Measurements from ENCODE around the gene GSC. TPM values are rescaled to one million over a fixed set of nuclear protein-coding genes. Genes with fewer than 3 reads are reported as not detected.

Gene GSC
- total and polyA plus RNA-seq, 2 donors (not counting 3 experiments of a cell fraction or from before 2014, with no cell fraction given), result not detected

DNA sequence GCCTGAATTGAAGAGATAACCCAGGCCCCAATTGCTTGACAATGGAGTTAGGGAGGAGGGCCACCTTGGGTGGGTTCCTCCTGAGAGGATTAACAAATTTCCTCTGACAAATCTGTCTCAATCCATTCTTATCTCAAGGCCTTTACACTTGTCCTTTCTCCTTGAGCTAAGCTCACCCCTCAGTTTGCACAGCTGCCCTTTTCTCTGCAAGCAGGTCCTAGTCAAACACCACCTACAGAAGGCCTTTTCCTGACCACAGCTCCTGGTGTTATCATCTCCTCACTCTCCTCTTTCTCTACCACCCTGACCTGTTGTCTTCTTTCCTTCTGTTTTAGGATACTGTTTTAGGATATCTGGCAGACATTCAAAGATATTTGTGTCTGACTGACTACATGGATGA, 26.4 kb upstream of the GSC start:
- dilution Hi-C loops (cut with MboI; ENCODE audit: extremely low pct_ligation_motif_present, low sequenced_read_pairs), result no loop called here
- DNase-seq (ENCODE audit: low read depth, low spot score) (no peak), FAIRE-seq (no peak)
- Histone ChIP-seq H3K79me2 (ENCODE audit: control insufficient read depth, insufficient read depth, low read length) (no peaks in the 10 kb centered on the region), H4K20me1 (replicated peaks; ENCODE audit: control insufficient read depth, extremely low read depth, insufficient read depth, low read length) (no peaks in the 10 kb centered on the region), H3K36me3 (ENCODE audit: control insufficient read depth in 2 of 2, extremely low read depth in 1 of 2, insufficient read depth in 2 of 2, low read length in 2 of 2) (no peaks in the 10 kb centered on the region), H3K4me2 (ENCODE audit: insufficient read depth, low read length) (no peak overlapping the region), H3K9me3 (replicated peaks; ENCODE audit: control insufficient read depth, insufficient read depth, low read length) (no peaks in the 10 kb centered on the region), H3K4me3 (replicated peaks in 1 of 3; ENCODE audit: insufficient read depth in 1 of 3, low read depth in 1 of 3, low read length in 3 of 3) (no peak overlapping the region), H3K27me3 (ENCODE audit: control insufficient read depth in 2 of 2, insufficient read depth in 2 of 2, low read length in 2 of 2) (no peaks in the 10 kb centered on the region), H3K27ac (ENCODE audit: insufficient read depth, low read depth, low read length) (no peak overlapping the region), H3K4me1 (ENCODE audit: control insufficient read depth, extremely low read depth, insufficient read depth, low read length) (no peaks in the 10 kb centered on the region), H3K9ac (replicated peaks; ENCODE audit: extremely low read depth, insufficient read depth, low read length) (no peak overlapping the region), H3K9me1 (replicated peaks; ENCODE audit: control insufficient read depth, extremely low read depth, insufficient read depth, low read length) (no peaks in the 10 kb centered on the region), H2AFZ (ENCODE audit: low read depth, low read length) (no peak overlapping the region)
- intact Hi-C loops (cut with micrococcal nuclease), result no loop called here
- POLR2A ChIA-PET, result no interaction called here
- TF ChIP-seq MYC (IDR thresholded peaks at IDR 0.05; ENCODE audit: low read depth, low read length) (no peak), FOS (IDR thresholded peaks at IDR 0.05; ENCODE audit: borderline replicate concordance, insufficient read depth, low read length) (no peak), POLR2A (IDR thresholded peaks at IDR 0.05; ENCODE audit: low read depth, low read length) (no peak), JUN (IDR thresholded peaks at IDR 0.05; ENCODE audit: borderline replicate concordance, insufficient read depth, insufficient read length, low read depth) (no peak), POLR2AphosphoS5 (IDR thresholded peaks at IDR 0.05; ENCODE audit: insufficient read depth, low read depth, low read length) (no peak)
- CTCF ChIA-PET, result no interaction called here
- BruUV-seq (replicated peaks), result no TSS peak

DNA sequence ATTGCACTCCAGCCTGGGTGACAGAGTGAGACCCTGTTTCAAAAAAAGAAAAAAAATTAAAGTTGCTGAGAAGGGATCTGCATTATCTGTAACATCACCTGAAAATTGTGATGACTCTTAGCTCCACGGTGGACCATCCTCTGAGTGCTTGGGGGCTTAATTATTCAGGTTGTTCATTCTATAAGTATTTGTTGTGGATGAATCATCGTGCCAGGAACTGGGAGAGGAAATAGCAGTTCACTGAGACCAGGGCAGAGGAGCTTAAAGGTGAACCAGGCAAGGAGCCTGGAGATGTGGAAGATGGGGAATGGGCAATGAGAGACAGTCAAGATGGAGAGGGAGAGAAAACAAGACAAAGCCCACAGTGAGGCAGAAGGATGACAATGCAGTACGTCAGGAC, 25.5 kb upstream of the GSC start:
- no peak for DNase-seq (ENCODE audit: low read depth, low spot score)
- no peak for FAIRE-seq
- dilution Hi-C loops (cut with MboI; ENCODE audit: extremely low pct_ligation_motif_present, low sequenced_read_pairs), result no loop called here
- no peaks in the 10 kb centered on the region for H3K27me3 ChIP-seq (ENCODE audit: control insufficient read depth in 2 of 2, insufficient read depth in 2 of 2, low read length in 2 of 2)
- TF ChIP-seq, protein P1, sequence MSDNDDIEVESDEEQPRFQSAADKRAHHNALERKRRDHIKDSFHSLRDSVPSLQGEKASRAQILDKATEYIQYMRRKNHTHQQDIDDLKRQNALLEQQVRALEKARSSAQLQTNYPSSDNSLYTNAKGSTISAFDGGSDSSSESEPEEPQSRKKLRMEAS (IDR thresholded peaks at IDR 0.05; ENCODE audit: insufficient read depth, insufficient read length), result no peak
- TF ChIP-seq POLR2AphosphoS5 (IDR thresholded peaks at IDR 0.05; ENCODE audit: insufficient read depth, low read depth, low read length) (no peak), FOS (IDR thresholded peaks at IDR 0.05; ENCODE audit: borderline replicate concordance, insufficient read depth, low read length) (no peak), JUN (IDR thresholded peaks at IDR 0.05; ENCODE audit: borderline replicate concordance, insufficient read depth, insufficient read length, low read depth) (no peak), MYC (IDR thresholded peaks at IDR 0.05; ENCODE audit: low read depth, low read length) (no peak), EZH2 (IDR thresholded peaks at IDR 0.05; ENCODE audit: borderline replicate concordance, low read depth, low read length, severe bottlenecking) (no peak), POLR2A (IDR thresholded peaks at IDR 0.05; ENCODE audit: low read depth, low read length) (no peak), GATA2 (IDR thresholded peaks at IDR 0.05; ENCODE audit: insufficient read depth, insufficient read length, low read depth, low read length) (no peak)
- TF ChIP-seq, protein P2, sequence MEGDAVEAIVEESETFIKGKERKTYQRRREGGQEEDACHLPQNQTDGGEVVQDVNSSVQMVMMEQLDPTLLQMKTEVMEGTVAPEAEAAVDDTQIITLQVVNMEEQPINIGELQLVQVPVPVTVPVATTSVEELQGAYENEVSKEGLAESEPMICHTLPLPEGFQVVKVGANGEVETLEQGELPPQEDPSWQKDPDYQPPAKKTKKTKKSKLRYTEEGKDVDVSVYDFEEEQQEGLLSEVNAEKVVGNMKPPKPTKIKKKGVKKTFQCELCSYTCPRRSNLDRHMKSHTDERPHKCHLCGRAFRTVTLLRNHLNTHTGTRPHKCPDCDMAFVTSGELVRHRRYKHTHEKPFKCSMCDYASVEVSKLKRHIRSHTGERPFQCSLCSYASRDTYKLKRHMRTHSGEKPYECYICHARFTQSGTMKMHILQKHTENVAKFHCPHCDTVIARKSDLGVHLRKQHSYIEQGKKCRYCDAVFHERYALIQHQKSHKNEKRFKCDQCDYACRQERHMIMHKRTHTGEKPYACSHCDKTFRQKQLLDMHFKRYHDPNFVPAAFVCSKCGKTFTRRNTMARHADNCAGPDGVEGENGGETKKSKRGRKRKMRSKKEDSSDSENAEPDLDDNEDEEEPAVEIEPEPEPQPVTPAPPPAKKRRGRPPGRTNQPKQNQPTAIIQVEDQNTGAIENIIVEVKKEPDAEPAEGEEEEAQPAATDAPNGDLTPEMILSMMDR (IDR thresholded peaks at IDR 0.05; ENCODE audit: extremely low read depth in 1 of 2, insufficient read depth in 1 of 2, low read depth in 1 of 2, low read length in 2 of 2), result no peak
- ChIA-PET CTCF (no interaction called here), POLR2A (no interaction called here)
- H2AFZ ChIP-seq (ENCODE audit: low read depth, low read length), result no peak overlapping the region
- no peaks in the 10 kb centered on the region for H3K9me1 ChIP-seq (replicated peaks; ENCODE audit: control insufficient read depth, extremely low read depth, insufficient read depth, low read length)
- H3K9me3 ChIP-seq (replicated peaks; ENCODE audit: control insufficient read depth, insufficient read depth, low read length), result no peaks in the 10 kb centered on the region
- H3K4me3 ChIP-seq (replicated peaks in 1 of 3; ENCODE audit: insufficient read depth in 1 of 3, low read depth in 1 of 3, low read length in 3 of 3), result no peak overlapping the region
- H4K20me1 ChIP-seq (replicated peaks; ENCODE audit: control insufficient read depth, extremely low read depth, insufficient read depth, low read length), result no peaks in the 10 kb centered on the region
- no TSS peak for BruUV-seq (replicated peaks)
- no peak overlapping the region for H3K27ac ChIP-seq (ENCODE audit: insufficient read depth, low read depth, low read length)
- intact Hi-C loops (cut with micrococcal nuclease), result no loop called here
- H3K79me2 ChIP-seq (ENCODE audit: control insufficient read depth, insufficient read depth, low read length), result no peaks in the 10 kb centered on the region
- no peaks in the 10 kb centered on the region for H3K4me1 ChIP-seq (ENCODE audit: control insufficient read depth, extremely low read depth, insufficient read depth, low read length)
- no peak overlapping the region for H3K4me2 ChIP-seq (ENCODE audit: insufficient read depth, low read length)
- H3K9ac ChIP-seq (replicated peaks; ENCODE audit: extremely low read depth, insufficient read depth, low read length), result no peak overlapping the region
- no peaks in the 10 kb centered on the region for H3K36me3 ChIP-seq (ENCODE audit: control insufficient read depth in 2 of 2, extremely low read depth in 1 of 2, insufficient read depth in 2 of 2, low read length in 2 of 2)

Data from endothelial cell of umbilical vein (primary cell).